Suppressor macrophage treated with lipopolysaccharide for 4 hours (primary cell): Measurements from ENCODE around the gene BCAS1.
"Not testable (repeated sequence)": the region's sequence is repeated elsewhere in the genome, so short reads cannot be mapped to it uniquely, and the experiment has no call there.

Source experiments
- DNase-seq: peaks from one replicate; pipeline ENCODE4 v3.0.0-alpha.2; 2020

BCAS1 gene

GRCh38 chr20:54014293-54014926, 56.0 kb downstream of the BCAS1 start:
- DNase-seq, result no peak

GRCh38 chr20:54013471-54013870, 56.9 kb downstream of the BCAS1 start:
- no peak for DNase-seq

DNA sequence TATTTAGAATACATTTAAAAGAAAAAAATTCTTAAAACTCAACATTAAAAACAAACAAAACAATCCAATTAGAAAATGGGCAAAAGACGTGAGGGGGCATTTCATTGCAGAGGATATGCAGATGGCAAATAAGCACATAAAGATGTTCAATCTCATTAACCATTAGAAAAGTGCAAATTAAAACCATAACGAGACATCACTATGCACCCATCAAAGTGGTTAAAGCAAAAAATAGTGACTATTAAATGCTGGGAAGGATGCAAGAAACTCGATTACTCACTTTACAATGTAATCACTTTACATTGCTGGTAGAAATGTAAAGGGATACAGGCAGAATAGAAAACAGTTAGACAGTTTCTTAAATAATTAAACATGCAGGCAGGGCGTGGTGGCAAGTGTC, 59.0 kb downstream of the BCAS1 start:
- no peak for DNase-seq

DNA sequence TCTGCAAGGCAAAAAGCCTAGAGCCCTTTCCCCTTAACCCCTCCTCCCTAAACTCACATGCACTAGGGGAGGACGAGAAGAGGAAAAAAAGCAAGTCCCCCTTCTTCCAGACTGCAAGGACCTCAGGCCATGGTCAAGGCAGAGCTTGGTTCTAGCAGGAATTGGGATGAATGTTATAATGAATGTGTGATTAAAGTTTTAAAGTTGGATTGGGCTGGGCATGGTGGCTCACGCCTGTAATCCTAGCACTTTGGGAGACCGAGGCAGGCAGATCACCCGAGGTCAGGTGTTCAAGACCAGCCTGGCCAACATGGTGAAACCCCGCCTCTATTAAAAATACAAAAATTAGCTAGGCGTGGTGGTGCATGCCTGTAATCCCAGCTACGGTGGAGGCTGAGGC, 64.2 kb downstream of the BCAS1 start:
- not testable (repeated sequence) for DNase-seq

DNA sequence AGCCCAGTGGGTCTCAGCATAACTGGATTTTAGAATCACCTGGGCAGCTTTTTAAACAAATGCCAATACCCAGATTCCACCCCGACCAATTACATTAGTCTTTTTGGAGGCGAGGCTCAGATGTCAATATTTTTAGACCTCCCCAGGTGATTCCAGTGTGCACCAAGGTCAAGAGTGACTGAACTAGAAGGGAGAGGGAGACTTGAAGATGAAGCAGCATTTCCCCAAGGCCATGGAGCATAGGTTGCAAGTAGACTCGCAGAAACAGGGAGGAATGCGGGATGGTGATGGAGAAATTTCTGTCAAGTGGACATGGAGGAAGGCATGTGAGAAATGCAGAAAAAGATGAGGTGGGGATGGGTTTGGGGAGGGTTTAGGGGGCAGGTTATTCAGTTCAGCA, 64.9 kb downstream of the BCAS1 start:
- no peak for DNase-seq

DNA sequence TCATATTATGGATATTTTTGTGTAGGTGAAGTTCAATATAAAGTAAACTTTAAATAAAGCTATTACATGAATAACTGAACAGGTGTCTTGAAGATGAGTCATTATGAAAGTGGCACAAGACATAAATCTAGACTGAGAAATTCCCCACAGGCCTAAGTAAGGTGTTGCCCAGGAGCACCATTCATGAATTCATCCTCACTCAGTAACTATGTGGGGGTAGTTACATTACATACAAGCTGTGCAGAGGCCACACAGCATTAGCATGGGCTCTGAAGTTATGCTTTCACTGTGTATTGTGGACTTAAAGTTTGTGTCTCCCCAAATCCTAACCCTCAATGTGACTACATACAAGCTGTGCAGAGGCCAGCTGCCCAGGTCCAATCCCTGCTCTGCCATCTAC, 65.9 kb downstream of the BCAS1 start:
- no peak for DNase-seq

DNA sequence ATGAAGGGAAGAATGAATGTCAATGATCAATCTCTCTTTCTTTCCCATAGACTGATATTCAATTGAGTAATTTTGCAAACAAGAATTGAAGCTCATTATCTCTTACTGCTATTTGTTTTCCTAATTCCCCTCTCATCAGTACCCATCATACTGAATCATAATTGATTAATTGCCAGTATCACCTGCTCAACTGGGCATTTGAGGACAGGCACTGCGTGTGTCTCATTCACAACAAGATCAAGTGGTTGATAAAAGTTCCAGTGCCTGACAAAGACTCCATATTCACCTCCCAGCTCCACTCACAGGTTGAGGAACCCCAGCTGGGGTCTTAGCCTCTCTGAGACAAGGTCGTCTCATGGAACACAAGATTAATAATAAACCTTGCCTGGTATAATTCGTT, 67.7 kb downstream of the BCAS1 start:
- DNase-seq, result no peak

- DNase-seq, result no peak
Observed at GRCh38 chr20:54002056-54002575, 68.3 kb downstream of the BCAS1 start.

DNA sequence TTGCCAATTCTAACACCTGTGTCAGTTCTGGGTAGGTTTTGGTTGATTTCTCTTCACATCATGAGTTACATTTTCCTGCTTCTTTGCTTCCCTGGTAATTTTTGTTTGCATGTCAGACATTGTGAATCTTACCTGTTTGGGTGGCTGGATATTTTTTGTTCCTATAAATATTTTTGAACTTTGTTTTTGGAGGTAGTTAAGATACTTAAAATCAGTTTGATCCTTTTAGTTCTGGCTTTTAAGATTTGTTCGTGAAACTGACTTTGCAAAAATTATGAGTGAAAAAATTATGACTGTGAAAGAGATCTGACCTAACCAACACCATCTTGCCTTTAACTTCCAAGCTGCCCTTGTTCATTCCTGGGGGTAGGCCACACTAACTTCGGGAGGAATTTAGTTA, 69.5 kb downstream of the BCAS1 start:
- no peak for DNase-seq

DNA sequence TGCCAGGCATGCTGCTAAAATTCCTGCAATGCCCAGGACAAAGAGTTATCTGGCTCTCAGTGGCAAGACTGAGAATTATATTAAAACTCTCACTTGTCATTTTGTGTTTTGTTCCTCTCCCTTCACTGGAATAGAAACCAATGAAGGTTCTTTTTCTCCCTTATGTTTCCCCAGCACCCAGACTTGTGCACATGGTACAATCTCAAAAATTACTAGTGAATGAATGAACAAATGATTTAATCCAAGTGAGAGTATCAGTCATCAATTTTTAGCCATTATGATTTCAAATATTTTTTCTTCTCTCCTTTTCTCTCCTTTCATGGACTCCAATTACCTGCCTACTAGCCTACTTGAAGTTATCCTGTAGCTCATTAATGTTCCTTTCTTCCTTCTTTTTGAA, 70.1 kb downstream of the BCAS1 start:
- DNase-seq, result no peak

DNA sequence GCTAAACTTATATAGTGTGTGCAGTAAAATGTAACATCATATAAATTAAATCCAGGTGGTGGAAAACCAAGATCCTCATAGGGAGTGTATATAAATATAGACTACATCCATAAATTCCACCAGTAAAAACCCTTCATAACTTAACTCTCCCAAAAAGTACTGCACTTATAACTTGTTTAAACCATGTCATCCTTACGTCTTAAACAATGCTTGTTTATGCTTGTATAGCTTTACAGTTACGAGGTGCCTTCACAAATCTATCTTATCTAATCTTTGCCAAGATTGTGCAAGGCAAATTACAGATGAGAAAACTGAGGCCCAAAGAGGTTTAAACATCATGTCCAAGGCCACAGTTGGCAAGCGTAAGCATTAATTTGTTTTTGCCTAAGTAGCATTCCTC, 71.3 kb downstream of the BCAS1 start:
- no peak for DNase-seq

DNA sequence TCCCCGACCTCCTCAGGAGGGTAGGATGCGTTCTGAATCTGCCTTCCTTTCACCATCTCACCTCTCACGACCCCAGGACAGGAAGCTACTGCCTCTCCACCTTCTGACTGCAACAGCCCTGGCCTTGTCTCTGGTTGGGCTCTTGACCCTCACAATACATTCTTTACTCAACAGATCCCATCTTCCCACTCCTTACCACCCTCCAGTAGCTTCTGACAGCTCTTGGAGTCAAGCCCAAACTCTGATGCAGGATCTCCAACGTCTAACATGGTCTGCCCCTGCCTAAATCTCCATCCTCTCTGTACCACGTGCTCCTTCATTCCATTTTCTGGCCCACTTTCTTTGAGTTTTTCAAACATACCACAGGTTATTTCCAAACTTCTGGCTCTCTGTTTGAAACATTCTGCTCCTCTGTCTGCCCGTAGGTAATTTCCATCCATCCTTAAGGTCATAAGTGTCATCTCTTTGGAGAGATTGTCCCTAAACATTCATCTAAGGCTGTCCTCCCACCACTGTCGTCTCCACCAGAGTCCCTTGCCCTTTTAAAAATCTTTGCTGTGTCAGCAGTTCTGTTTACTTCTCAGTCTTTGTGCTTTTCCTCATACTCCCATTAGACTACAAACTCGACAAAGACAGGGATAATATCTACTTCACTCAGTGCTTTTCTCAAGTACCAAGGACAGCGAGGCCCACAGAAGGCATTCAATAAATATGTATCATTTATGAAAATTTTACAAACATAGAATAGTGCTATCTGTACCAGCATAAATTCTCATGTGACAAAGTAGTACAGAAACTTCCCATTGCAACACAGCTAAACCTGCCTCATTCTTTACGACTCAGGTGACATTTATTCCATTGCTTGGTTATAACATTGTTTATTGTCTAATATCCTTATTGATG, 73.6 kb downstream of the BCAS1 start:
- DNase-seq, result no peak

- no peak for DNase-seq
Observed at GRCh38 chr20:53995949-53996348, 74.4 kb downstream of the BCAS1 start.

GRCh38 chr20:53994088-53994487, 76.3 kb downstream of the BCAS1 start:
- no peak for DNase-seq

DNA sequence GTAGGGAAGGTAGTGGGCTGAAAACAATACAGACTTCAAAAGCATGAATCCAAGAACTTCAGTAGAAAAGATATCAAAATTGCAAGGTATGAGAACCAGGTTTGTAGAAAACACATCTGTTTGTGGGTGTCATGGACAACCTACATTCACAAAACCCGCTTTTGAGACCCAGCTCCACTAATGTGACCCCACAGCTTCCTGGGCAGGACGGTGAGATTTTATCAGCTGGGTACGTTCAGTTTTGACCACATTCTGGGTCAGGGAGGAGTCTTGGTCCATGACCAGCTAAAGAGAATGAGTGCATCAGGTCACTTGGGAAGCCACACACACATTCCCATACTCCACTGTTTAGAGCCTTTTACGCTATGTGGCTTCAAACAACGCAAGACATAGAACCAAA, 77.1 kb downstream of the BCAS1 start:
- no peak for DNase-seq

DNA sequence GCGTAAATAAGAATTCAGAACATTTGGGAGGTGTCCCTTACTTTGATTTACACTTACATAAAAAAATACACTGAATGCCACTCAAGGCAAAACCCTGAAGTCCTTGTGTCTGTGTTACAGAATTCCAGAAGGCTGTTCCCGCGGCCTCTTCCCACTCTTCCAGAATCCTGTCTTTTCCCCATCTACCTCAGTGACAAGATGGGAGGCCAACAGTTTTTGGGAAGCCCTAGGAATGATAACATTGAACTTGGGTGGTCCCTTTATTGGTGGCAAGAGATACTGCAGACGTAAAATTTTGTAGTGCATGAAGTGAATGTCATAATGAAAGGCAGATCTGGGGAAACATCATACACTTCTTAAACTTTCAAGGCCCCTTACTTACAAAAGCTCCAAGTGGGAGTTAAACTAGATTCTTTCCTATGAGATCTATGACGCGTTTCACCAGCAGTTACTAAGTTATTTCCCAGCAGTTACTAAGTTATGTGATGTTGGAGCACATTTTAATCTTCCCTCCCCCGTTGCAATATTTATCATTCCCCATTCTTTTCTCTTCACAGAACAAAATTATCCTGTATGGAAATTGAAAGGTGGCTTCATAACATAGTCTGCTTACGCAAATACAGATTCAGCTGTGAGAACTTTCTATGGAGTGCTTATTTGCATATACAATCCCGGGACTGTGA, 79.5 kb downstream of the BCAS1 start:
- no peak for DNase-seq

DNA sequence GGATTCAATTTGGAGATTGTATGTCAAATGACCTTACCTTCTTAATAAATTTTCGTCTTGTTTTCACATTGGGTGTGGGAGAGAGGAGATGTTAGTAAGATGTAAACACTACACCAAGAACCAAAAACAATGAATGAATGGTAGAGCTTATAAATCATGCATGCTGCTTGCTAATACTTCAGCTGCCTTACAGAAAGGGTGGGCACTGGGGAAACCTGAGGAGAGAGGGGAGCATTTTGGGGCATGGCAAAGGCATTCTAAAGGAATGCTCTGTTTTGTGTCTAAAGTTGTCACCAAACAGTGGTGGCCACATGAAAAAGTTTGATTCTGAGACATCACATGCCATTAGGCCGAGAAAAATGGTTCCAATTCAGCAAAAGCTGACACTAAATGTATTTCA, 80.4 kb downstream of the BCAS1 start:
- no peak for DNase-seq

- DNase-seq, result no peak
Observed at GRCh38 chr20:53989401-53989800, 81.0 kb downstream of the BCAS1 start.

DNA sequence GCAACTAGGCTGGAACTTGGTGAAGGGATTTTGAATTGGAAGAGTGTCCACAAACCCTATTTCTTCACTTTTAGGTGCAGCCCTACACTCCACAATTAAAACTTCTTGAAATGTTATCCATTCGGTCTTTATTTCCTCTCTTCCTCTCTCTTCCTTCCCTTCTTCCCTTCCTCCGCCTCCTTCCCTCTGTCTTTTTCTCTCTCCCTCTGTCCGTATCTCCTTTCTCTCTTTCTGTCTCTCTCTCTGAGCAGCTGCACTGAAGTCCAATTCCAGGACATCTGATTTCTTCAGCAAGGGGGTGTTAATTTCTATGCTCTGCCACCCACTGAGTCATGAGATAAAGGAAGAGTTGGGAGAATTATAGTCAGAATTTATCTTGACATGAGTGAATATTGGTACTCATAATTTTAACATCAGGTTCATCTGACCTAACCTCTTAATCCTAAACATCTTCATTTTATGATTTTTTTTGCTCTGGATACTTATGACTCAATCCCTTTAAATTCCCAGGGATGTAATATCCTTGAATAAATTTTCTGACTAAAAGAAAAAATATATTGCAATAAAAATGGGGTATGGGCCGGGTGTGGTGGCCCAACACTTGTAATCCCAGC, 84.2 kb downstream of the BCAS1 start:
- DNase-seq, result no peak

DNA sequence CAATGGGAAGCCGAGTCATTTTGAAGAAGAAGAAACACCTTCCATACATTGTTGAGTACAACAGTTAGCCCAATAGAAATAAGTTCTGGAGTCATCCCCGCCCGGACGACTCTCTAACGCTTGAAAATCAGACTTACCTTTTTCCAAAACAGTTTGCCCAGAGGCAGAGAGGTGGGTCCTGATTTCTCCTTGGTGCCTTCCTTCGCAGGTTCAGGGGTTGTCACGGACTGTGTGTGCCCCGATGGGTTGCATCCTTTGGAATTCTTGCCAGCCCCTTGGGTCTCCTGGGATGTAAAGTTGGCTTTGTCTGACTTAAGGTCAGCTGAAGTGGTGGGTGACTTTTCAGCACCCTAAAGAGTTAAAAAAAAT, 85.3 kb downstream of the BCAS1 start:
- DNase-seq, result no peak

DNA sequence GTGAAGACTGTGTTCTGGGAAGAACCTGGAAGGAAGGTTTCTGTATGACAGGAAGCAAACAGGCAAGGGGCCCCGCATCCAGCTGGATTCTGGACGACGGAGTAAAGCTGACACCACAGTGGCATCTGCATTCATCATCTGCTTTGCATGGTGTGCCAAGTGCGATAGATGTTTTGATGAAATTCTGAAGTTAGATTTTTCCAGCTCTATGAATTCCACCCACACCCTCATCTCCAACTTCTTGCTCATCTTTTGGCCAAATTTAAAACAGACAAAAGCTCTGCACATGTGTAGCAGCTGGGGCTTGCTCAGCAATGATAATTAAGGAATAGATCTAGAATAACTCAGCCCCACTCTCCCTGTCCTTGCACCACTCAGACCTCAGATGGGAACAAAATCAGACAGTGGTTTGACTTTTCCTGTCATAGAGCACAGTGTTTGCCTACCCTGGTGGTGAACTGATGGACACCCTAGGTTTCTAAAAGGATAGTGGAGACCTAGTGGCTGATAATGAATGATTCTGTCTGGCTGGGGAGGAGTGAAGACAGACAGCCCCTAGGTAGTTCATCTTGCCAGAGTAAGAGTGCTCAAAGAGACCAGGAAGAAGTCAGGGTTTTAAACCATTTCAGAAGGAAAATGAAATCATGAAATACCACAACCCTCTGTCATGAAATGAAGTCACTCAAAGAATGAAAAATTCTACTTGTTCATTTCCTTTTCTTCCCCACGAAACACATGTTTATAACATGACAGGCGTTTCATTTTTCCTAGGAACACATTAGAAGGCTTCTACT, 85.8 kb downstream of the BCAS1 start:
- no peak for DNase-seq

DNA sequence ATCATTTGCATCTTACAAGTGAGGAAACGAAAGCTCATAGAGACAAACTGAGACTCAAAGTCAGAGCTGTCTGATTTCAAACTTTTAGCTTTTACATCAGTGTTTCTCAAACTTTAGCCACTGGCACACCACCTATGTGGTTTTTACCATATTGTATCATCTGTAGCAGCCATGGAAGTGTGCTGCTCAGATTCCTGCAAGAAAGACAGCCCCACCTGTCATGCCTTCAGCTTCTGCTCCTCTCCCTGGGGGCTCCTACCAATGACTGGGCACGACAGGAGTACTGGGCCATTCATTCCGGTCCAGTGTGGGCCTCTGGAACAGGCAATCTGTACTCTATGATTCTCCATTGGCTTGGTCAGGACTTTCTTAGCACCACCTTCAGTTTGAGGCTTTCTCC, 87.0 kb downstream of the BCAS1 start:
- DNase-seq, result no peak

DNA sequence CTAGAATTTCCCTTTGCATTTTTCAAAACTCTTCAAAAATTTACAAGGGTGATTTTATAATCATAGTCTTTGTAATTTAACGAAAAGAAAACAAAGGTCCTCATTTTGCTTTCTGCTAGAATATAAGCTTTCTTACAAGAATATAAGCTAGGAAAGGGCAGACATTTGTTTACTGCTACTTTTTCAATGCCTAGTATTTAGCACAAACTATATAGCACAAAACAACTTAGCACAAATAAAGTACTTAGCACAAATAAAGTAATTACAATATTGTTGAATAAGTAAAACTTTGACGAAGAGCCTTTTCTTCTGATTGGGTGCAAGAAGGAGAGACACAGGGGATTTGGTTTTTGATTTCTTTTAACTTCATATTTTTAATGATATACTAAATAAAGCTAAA, 87.8 kb downstream of the BCAS1 start:
- DNase-seq, result no peak
